ENCODE results near the gene MYL6.
A peak's percentile ranks its signal among the peaks of the same experiment; 100 is the strongest.
"Not testable (repeated sequence)": the region's sequence is repeated elsewhere in the genome, so short reads cannot be mapped to it uniquely, and the experiment has no call there.

Gene MYL6

GRCh38 chr12:56158029-56158925 lies at the start of gene MYL6:
TSS of gene MYL6 (plus strand) at chr12:56158359. CDS start at chr12:56158402, 43 bp downstream.
- DNase-seq (ENCODE audit: low read depth in 2 of 2): peak; percentile 83 to 89

GRCh38 chr12:56110571-56110970 lies 47.6 kb upstream of the MYL6 start:
- DNase-seq (ENCODE audit: low read depth in 2 of 2): no peak

GRCh38 chr12:56114084-56114483 lies 44.1 kb upstream of the MYL6 start:
- no peak for DNase-seq (ENCODE audit: low read depth in 2 of 2)

GRCh38 chr12:56115329-56115728 lies 42.8 kb upstream of the MYL6 start:
- DNase-seq (ENCODE audit: low read depth in 2 of 2): no peak

GRCh38 chr12:56116267-56117081 lies 41.7 kb upstream of the MYL6 start, which contains the start of gene RPL41:
TSS of gene RPL41 (plus strand) at chr12:56116633.
- DNase-seq (ENCODE audit: low read depth in 2 of 2): peak; percentile 87 to 92

- DNase-seq (ENCODE audit: low read depth in 2 of 2): not testable (repeated sequence)
These were observed 41.0 kb upstream of the MYL6 start for GRCh38 chr12:56117082-56117706.

- peak; percentile 94 to 98 for DNase-seq (ENCODE audit: low read depth in 2 of 2)
These were observed 40.1 kb upstream of the MYL6 start, which contains the start of gene ZC3H10 for GRCh38 chr12:56117778-56118687. TSS of gene ZC3H10 (plus strand) at chr12:56118266. CDS start at chr12:56120563, 2,297 bp downstream.

- DNase-seq (ENCODE audit: low read depth in 2 of 2): no peak
These were observed 39.3 kb upstream of the MYL6 start for GRCh38 chr12:56118688-56119357.

GRCh38 chr12:56119361-56119796 lies 38.8 kb upstream of the MYL6 start:
- peak in 1 of 2 donors; percentile 30 for DNase-seq (ENCODE audit: low read depth in 2 of 2)

- DNase-seq (ENCODE audit: low read depth in 2 of 2): no peak
These were observed 37.9 kb upstream of the MYL6 start for GRCh38 chr12:56120158-56120846.

GRCh38 chr12:56121204-56121870 lies 36.8 kb upstream of the MYL6 start:
- no peak for DNase-seq (ENCODE audit: low read depth in 2 of 2)

GRCh38 chr12:56122637-56123036 lies 35.5 kb upstream of the MYL6 start:
- no peak for DNase-seq (ENCODE audit: low read depth in 2 of 2)

GRCh38 chr12:56124133-56124532 lies 34.0 kb upstream of the MYL6 start:
- no peak for DNase-seq (ENCODE audit: low read depth in 2 of 2)

- no peak for DNase-seq (ENCODE audit: low read depth in 2 of 2)
These were observed 31.4 kb upstream of the MYL6 start for GRCh38 chr12:56126732-56127239.

GRCh38 chr12:56127485-56127887 lies 30.7 kb upstream of the MYL6 start:
- DNase-seq (ENCODE audit: low read depth in 2 of 2): no peak

- DNase-seq (ENCODE audit: low read depth in 2 of 2): peak; percentile 91 to 98
These were observed 30.1 kb upstream of the MYL6 start, which contains the start of gene ESYT1 for GRCh38 chr12:56127888-56128669. TSS of gene ESYT1 (plus strand) at chr12:56128267. CDS start at chr12:56128320, 53 bp downstream.

- no peak for DNase-seq (ENCODE audit: low read depth in 2 of 2)
These were observed 29.4 kb upstream of the MYL6 start for GRCh38 chr12:56128670-56129205.

All from activated CD8-positive, alpha-beta memory T cell treated with anti-CD3 and anti-CD28 coated beads for 4 hours (primary cell).